GM23248 (cell line): ENCODE results near the gene ZNF746. TPM values are rescaled to one million over a fixed set of nuclear protein-coding genes. Genes with fewer than 3 reads are reported as not detected.

Experiments used
- DNase-seq: peaks from one replicate; pipeline ENCODE4 v3.0.0-alpha.2; 2015
- H2AFZ ChIP-seq: fragments of 200-600 bp; sonication (generic); 2 replicates; pipeline ENCODE4 v1.6.1; 2016; ENCODE audit warnings: antibody characterized with exemption
- H3F3A ChIP-seq: fragments of 200-600 bp; sonication (generic); 2 replicates; pipeline ENCODE4 v1.6.1; 2016; ENCODE audit warnings: mild to moderate bottlenecking, antibody characterized with exemption, mixed run types; ENCODE audit not compliant: insufficient read depth
- H3K27ac ChIP-seq: fragments of 200-600 bp; sonication (generic); 2 replicates; pipeline ENCODE4 v1.5.1; 2016; ENCODE audit warnings: mild to moderate bottlenecking
- H3K27me3 ChIP-seq: fragments of 200-600 bp; sonication (generic); replicated peaks from 2 replicates; pipeline ENCODE4 v1.6.1; 2016; ENCODE audit warnings: mild to moderate bottlenecking; ENCODE audit not compliant: insufficient read depth
- H3K36me3 ChIP-seq: fragments of 200-600 bp; sonication (generic); 2 replicates; pipeline ENCODE4 v1.6.1; 2016; ENCODE audit warnings: low read depth, mild to moderate bottlenecking
- H3K4me1 ChIP-seq: fragments of 200-600 bp; sonication (generic); 2 replicates; pipeline ENCODE4 v1.6.1; 2016; ENCODE audit warnings: mild to moderate bottlenecking; ENCODE audit not compliant: insufficient read depth
- H3K4me2 ChIP-seq: fragments of 200-600 bp; sonication (generic); one replicate; pipeline ENCODE4 v1.6.1; 2016; ENCODE audit warnings: mild to moderate bottlenecking; ENCODE audit not compliant: unreplicated experiment
- H3K4me3 ChIP-seq: fragments of 200-600 bp; sonication (generic); 2 replicates; pipeline ENCODE4 v1.5.1; 2016; ENCODE audit warnings: mild to moderate bottlenecking
- H3K79me2 ChIP-seq: fragments of 200-600 bp; sonication (generic); 2 replicates; pipeline ENCODE4 v1.6.1; 2016; ENCODE audit warnings: mild to moderate bottlenecking; ENCODE audit not compliant: insufficient read depth
- H3K9ac ChIP-seq: fragments of 200-600 bp; sonication (generic); 2 replicates; pipeline ENCODE4 v1.6.1; 2016; ENCODE audit warnings: mild to moderate bottlenecking
- H3K9me2 ChIP-seq: fragments of 200-600 bp; sonication (generic); 2 replicates; pipeline ENCODE4 v1.6.1; 2016; ENCODE audit warnings: mixed run types, mild to moderate bottlenecking, moderate library complexity; ENCODE audit not compliant: insufficient read depth
- H3K9me3 ChIP-seq: fragments of 200-600 bp; sonication (generic); one replicate; pipeline ENCODE4 v1.6.1; 2017; ENCODE audit warnings: low read depth
- H4K20me1 ChIP-seq: fragments of 200-600 bp; sonication (generic); 2 replicates; pipeline ENCODE4 v1.6.0; 2016; ENCODE audit not compliant: insufficient read depth
- EZH2 ChIP-seq: fragments of 200-600 bp; sonication (generic); IDR thresholded peaks from 2 replicates; pipeline ENCODE4 v1.6.1; 2018; ENCODE audit warnings: antibody characterized with exemption, mild to moderate bottlenecking; ENCODE audit not compliant: insufficient read depth, poor library complexity, severe bottlenecking
- EZH2phosphoT487 ChIP-seq: fragments of 200-600 bp; sonication (generic); IDR thresholded peaks from 2 replicates; pipeline ENCODE4 v1.6.1; 2018; ENCODE audit warnings: antibody characterized with exemption, moderate library complexity, mild to moderate bottlenecking, low read depth; ENCODE audit not compliant: insufficient read depth
- WGBS, 2 experiments: methylation state at CpG; one replicate each; pipeline ENCODE4 v1.1.6; 2015 to 2017; ENCODE audit warnings: low lambda C conversion rate in 2 of 2, low coverage in 1 of 2; ENCODE audit errors: missing lambda C conversion rate in 2 of 2; 5-methylcytosine and 5-hydroxymethylcytosine counted together
- in situ Hi-C: fragments of 300-500 bp; cut with MboI; formaldehyde crosslinking; loops from 2 replicates; pipeline ENCODE4 v1.15.0; 2020
- polyA plus RNA-seq: library from polyadenylated mRNA; unstranded; fragments of >200 nt; fragmentation: Nextera tagmentation; extraction: Ambion mirVana; gene quantifications from 2 replicates; pipeline ENCODE4 v1.2.1, GENCODE V29; 2016
- total RNA-seq: library from RNA; depleted of rRNA; stranded (reverse); fragments of >200 nt; shearing (Covaris generic); gene quantifications from 2 replicates; pipeline ENCODE4 v1.2.3, GENCODE V29; 2014

The ZNF746 gene
- total and polyA plus RNA-seq, 2 experiments from 2014 or later = 9.7 to 17.8 TPM

DNA sequence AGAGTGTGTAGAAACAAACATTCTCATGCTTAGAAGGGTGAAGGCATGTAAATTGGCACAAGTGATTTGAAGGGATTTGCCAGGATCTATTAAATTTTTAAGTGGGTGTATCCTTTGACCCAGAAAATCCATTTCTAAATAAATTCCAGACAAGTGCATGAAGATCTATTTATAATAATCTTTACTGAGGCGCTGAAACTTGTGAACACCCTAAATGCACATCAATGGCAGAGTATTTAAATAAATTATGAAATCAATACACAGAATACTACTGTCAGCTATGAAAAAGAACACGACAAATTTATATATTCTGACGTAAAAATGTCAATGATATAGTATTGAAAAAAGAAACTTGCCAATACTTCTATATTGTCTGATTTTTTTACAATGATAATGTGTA is 54.7 kb downstream of the ZNF746 start:
- Histone ChIP-seq H3K36me3 (peaks cover 24% of the 10 kb centered on the region), H3K79me2 (peaks cover 8% of the 10 kb centered on the region; the same call in 1 of the 2 replicates), H3K9ac (no peak overlapping the region), H3K27ac (no peak overlapping the region), H3K9me3 (no peaks in the 10 kb centered on the region), H3K4me3 (no peak overlapping the region), H4K20me1 (no peaks in the 10 kb centered on the region), H3K4me2 (no peak overlapping the region), H3F3A (0 out of 2 replicates have a peak, but pooled peaks cover 7% of the 10 kb centered on the region), H3K9me2 (no peaks in the 10 kb centered on the region), H3K27me3 (no peaks in the 10 kb centered on the region), H3K4me1 (no peaks in the 10 kb centered on the region), H2AFZ (no peak overlapping the region)
- DNase-seq = no peak
- WGBS, 2 experiments = 78 to 83% methylated on average over 3 of the region's 3 CpGs
- in situ Hi-C loops = no loop called here
- TF ChIP-seq EZH2phosphoT487 (no peak), EZH2 (no peak)

DNA sequence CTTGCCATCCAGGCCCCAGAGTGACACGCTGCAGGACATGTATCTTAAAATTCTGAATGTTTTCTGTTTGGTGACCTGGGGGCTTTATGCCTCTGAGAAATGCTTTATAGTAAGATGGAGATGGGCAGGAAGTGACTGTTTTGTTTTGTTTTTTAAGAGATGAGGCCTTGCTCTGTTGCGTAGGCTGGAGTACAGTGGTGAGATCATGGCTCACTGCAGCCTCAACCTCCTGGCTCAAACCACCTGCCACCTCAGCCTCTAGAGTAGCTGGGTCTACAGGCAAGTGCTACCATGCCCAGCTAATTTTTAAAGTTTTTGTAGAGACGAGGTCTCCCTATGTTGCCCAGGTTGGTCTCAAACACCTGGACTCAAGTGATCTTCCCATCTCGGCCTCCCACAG is 57.4 kb downstream of the ZNF746 start:
- no peak overlapping the region for H3K4me2 ChIP-seq
- H4K20me1 ChIP-seq = no peaks in the 10 kb centered on the region
- 0 out of 2 replicates have a peak, but pooled peaks cover 6% of the 10 kb centered on the region for H3F3A ChIP-seq
- H3K79me2 ChIP-seq = peaks cover 8% of the 10 kb centered on the region; the same call in 1 of the 2 replicates
- no peak overlapping the region for H3K9ac ChIP-seq
- H3K4me1 ChIP-seq = no peaks in the 10 kb centered on the region
- 63 to 77% methylated on average over 4 of the region's 4 CpGs for WGBS, 2 experiments
- H3K27me3 ChIP-seq = no peaks in the 10 kb centered on the region
- H2AFZ ChIP-seq = no peak overlapping the region
- in situ Hi-C loops = no loop called here
- H3K27ac ChIP-seq = no peak overlapping the region
- H3K36me3 ChIP-seq = peaks cover 16% of the 10 kb centered on the region
- no peak overlapping the region for H3K4me3 ChIP-seq
- no peaks in the 10 kb centered on the region for H3K9me3 ChIP-seq
- no peaks in the 10 kb centered on the region for H3K9me2 ChIP-seq
- TF ChIP-seq EZH2 = no peak
- no peak for TF ChIP-seq EZH2phosphoT487
- DNase-seq = no peak

- no peaks in the 10 kb centered on the region for H3K79me2 ChIP-seq
- no peak overlapping the region for H3K4me2 ChIP-seq
- in situ Hi-C loops = no loop called here
- WGBS, 2 experiments = 95 to 97% methylated on average over 15 of the region's 15 CpGs
- H3K27me3 ChIP-seq = no peaks in the 10 kb centered on the region
- no peak overlapping the region for H2AFZ ChIP-seq
- peaks cover 14% of the 10 kb centered on the region for H3K36me3 ChIP-seq
- TF ChIP-seq EZH2phosphoT487 = no peak
- no peak for TF ChIP-seq EZH2
- no peaks in the 10 kb centered on the region for H4K20me1 ChIP-seq
- no peak for DNase-seq
- H3K9me2 ChIP-seq = no peaks in the 10 kb centered on the region
- H3K4me3 ChIP-seq = no peak overlapping the region
- H3K4me1 ChIP-seq = no peaks in the 10 kb centered on the region
- H3K9ac ChIP-seq = no peak overlapping the region
- no peaks in the 10 kb centered on the region for H3F3A ChIP-seq
- H3K27ac ChIP-seq = no peak overlapping the region
- H3K9me3 ChIP-seq = no peaks in the 10 kb centered on the region
Observed at GRCh38 chr7:149436358-149436757, 61.3 kb downstream of the ZNF746 start.

- Histone ChIP-seq H3F3A (no peaks in the 10 kb centered on the region; the same call in 1 of the 2 replicates), H3K27ac (no peak overlapping the region), H3K9me2 (no peaks in the 10 kb centered on the region), H3K9ac (no peak overlapping the region), H3K36me3 (peaks cover 14% of the 10 kb centered on the region), H4K20me1 (no peaks in the 10 kb centered on the region), H3K27me3 (no peaks in the 10 kb centered on the region), H3K79me2 (no peaks in the 10 kb centered on the region), H3K4me3 (no peak overlapping the region), H3K4me2 (no peak overlapping the region), H3K9me3 (no peaks in the 10 kb centered on the region), H3K4me1 (no peaks in the 10 kb centered on the region), H2AFZ (no peak overlapping the region)
- 86 to 87% methylated on average over 8 of the region's 8 CpGs for WGBS, 2 experiments
- DNase-seq = no peak
- in situ Hi-C loops = no loop called here
- no peak for TF ChIP-seq EZH2
- TF ChIP-seq EZH2phosphoT487 = no peak
Observed at GRCh38 chr7:149433124-149433523, 64.5 kb downstream of the ZNF746 start.

- no peak for DNase-seq
- H3K4me3 ChIP-seq = no peak overlapping the region
- no peak overlapping the region for H3K27ac ChIP-seq
- no peaks in the 10 kb centered on the region for H4K20me1 ChIP-seq
- in situ Hi-C loops = no loop called here
- no peaks in the 10 kb centered on the region for H3K9me3 ChIP-seq
- H2AFZ ChIP-seq = no peak overlapping the region
- no peak overlapping the region for H3K9ac ChIP-seq
- no peaks in the 10 kb centered on the region for H3K4me1 ChIP-seq
- H3F3A ChIP-seq = no peaks in the 10 kb centered on the region; the same call in 1 of the 2 replicates
- no peaks in the 10 kb centered on the region for H3K79me2 ChIP-seq
- no peaks in the 10 kb centered on the region for H3K9me2 ChIP-seq
- no peaks in the 10 kb centered on the region for H3K27me3 ChIP-seq
- peaks cover 14% of the 10 kb centered on the region for H3K36me3 ChIP-seq
- WGBS, 2 experiments = 96 to 98% methylated on average over 47 to 53 of the region's 53 CpGs
- no peak for TF ChIP-seq EZH2
- no peak for TF ChIP-seq EZH2phosphoT487
- no peak overlapping the region for H3K4me2 ChIP-seq
Observed at GRCh38 chr7:149432121-149432691, 65.4 kb downstream of the ZNF746 start.
